Naive thymus-derived CD4-positive, alpha-beta T cell (primary cell): Measurements from ENCODE around the gene CWC15. TPM values are rescaled to one million over a fixed set of nuclear protein-coding genes. Genes with fewer than 3 reads are reported as not detected.
A peak's percentile ranks its signal among the peaks of the same experiment; 100 is the strongest.

Source experiments
- ATAC-seq: fragments of 150-1000 bp; cut with Tn5 transposase; 2 replicates; pipeline ENCODE4 v1.10.0; 2021; ENCODE audit warnings: mild to moderate bottlenecking, moderate library complexity
- CTCF ChIA-PET: fragments of 350-600 bp; sonication (Branson Sonifier 250); formaldehyde crosslinking; loops from one replicate; lab custom pipeline; 2021; ENCODE audit warnings: antibody characterized with exemption; lab: Charles Lee
- POLR2A ChIA-PET: fragments of 350-600 bp; sonication (Branson Sonifier 250); formaldehyde crosslinking; loops from one replicate; lab custom pipeline; 2021; ENCODE audit warnings: antibody characterized with exemption, inconsistent platforms; lab: Charles Lee
- DNase-seq, 9 donors: peaks; one replicate each; pipeline versions ENCODE4 v3.0.0 to v3.0.0-alpha.2; 2020 to 2022; ENCODE audit warnings: mixed read lengths in 1 of 9
- H3K27ac ChIP-seq: one replicate; pipeline ENCODE4 v1.7.0; 2013; ENCODE audit warnings: mild to moderate bottlenecking, low read depth, low read length, moderate library complexity
- H3K27me3 ChIP-seq, 2 donors: one replicate each; pipeline ENCODE4 v1.7.0; 2013; ENCODE audit warnings: low read length in 2 of 2, mild to moderate bottlenecking in 2 of 2, moderate library complexity in 2 of 2; ENCODE audit not compliant: control insufficient read depth in 2 of 2, insufficient read depth in 2 of 2
- H3K36me3 ChIP-seq, 3 experiments: 1 replicate in 2 of 3; 2 replicates in 1 of 3; pipeline ENCODE4 v1.7.0; 2013; ENCODE audit warnings: low read length in 3 of 3, mild to moderate bottlenecking in 3 of 3, moderate library complexity in 1 of 3; ENCODE audit not compliant: insufficient read depth in 3 of 3, control insufficient read depth in 2 of 3
- H3K4me1 ChIP-seq, 2 donors: one replicate each; pipeline ENCODE4 v1.7.0; 2013; ENCODE audit warnings: low read length in 2 of 2, mild to moderate bottlenecking in 2 of 2, moderate library complexity in 1 of 2; ENCODE audit not compliant: control insufficient read depth in 2 of 2, insufficient read depth in 2 of 2
- H3K4me3 ChIP-seq: 2 replicates; pipeline ENCODE4 v1.7.0; 2013; ENCODE audit warnings: mild to moderate bottlenecking, low read length
- H3K9me3 ChIP-seq, 3 experiments: 1 replicate in 2 of 3; 2 replicates in 1 of 3; pipeline ENCODE4 v1.7.0; 2013; ENCODE audit warnings: low read length in 3 of 3; ENCODE audit not compliant: control insufficient read depth in 2 of 3
- H3K27ac Mint-ChIP-seq, 9 donors: one replicate each; pipeline ENCODE4 v1.8.0; 2020 to 2022; ENCODE audit warnings: mixed read lengths in 9 of 9, mild to moderate bottlenecking in 8 of 9, moderate library complexity in 5 of 9, inconsistent platforms in 2 of 9
- H3K27me3 Mint-ChIP-seq, 5 donors: one replicate each; pipeline ENCODE4 v1.8.0; 2021 to 2022; ENCODE audit warnings: mixed read lengths in 5 of 5, mild to moderate bottlenecking in 1 of 5
- H3K36me3 Mint-ChIP-seq, 5 donors: one replicate each; pipeline ENCODE4 v1.8.0; 2020 to 2022; ENCODE audit warnings: mixed read lengths in 5 of 5, mild to moderate bottlenecking in 3 of 5, inconsistent platforms in 1 of 5
- H3K4me1 Mint-ChIP-seq, 7 donors: one replicate each; pipeline ENCODE4 v1.8.0; 2020 to 2022; ENCODE audit warnings: mixed read lengths in 7 of 7, mild to moderate bottlenecking in 3 of 7, inconsistent platforms in 1 of 7
- H3K4me3 Mint-ChIP-seq, 10 donors: one replicate each; pipeline ENCODE4 v1.8.0; 2020 to 2022; ENCODE audit warnings: mild to moderate bottlenecking in 10 of 10, mixed read lengths in 10 of 10, moderate library complexity in 6 of 10, inconsistent platforms in 2 of 10
- H3K9me3 Mint-ChIP-seq, 11 donors: one replicate each; pipeline ENCODE4 v1.8.0; 2020 to 2022; ENCODE audit warnings: mixed read lengths in 11 of 11, mild to moderate bottlenecking in 4 of 11, inconsistent platforms in 1 of 11, moderate library complexity in 1 of 11
- intact Hi-C, 2 donors: fragments of 100-400 bp; cut with micrococcal nuclease; formaldehyde crosslinking; loops; one replicate each; pipeline ENCODE4 v1.15.1; 2023
- polyA plus RNA-seq, 2 donors: library from polyadenylated mRNA; unstranded; fragments of 300-500 nt; fragmentation: Illumina TruSeq; gene quantifications; one replicate each; pipeline ENCODE4 v1.2.3, GENCODE V29; 2021
- total RNA-seq, 6 experiments: library from RNA in 5 of 6; stranded (reverse) in 5 of 6; gene quantifications; 1 replicate in 5 of 6; 2 replicates in 1 of 6; pipeline ENCODE4 v1.2.3 and lab custom pipeline; 2021 to 2026

The CWC15 gene
- total and polyA plus RNA-seq, 7 experiments from 2014 or later: 47.8 to 94.7 (median 66.8) TPM

DNA sequence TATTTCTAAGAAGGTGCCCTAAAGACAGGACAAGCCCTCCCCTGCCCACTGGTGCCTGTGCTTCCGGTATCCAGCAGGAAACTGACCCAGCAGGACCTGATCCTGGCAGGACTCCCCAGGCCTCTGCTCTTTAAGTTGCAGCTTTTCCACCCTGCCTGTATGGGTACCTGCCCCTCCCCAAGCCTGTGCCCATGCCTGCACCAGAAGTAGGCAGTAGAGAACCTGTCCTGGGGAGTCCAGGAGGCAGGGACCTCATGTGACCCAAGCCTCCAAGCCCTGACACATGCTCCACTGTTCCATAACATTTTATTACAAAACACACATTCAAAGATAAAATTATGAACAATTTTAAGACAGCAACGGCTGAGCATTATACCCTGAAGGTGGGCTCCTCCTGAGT lies 14.2 kb downstream of the CWC15 start:
- POLR2A ChIA-PET: no interaction called here
- no peak overlapping the region for H3K27ac Mint-ChIP-seq
- H3K4me1 Mint-ChIP-seq: peaks cover 0 to 10% (median 8%) of the 10 kb centered on the region in 7 donors
- no peaks in the 10 kb centered on the region for H3K9me3 ChIP-seq
- no peaks in the 10 kb centered on the region for H3K4me1 ChIP-seq
- peaks cover 0 to 5% (median 0%) of the 10 kb centered on the region in 11 donors for H3K9me3 Mint-ChIP-seq
- peaks cover 0 to 51% (median 18%) of the 10 kb centered on the region in 3 experiments for H3K36me3 ChIP-seq
- peaks cover 0 to 2% (median 0%) of the 10 kb centered on the region in 5 donors for H3K27me3 Mint-ChIP-seq
- H3K36me3 Mint-ChIP-seq: peaks cover 8 to 35% (median 20%) of the 10 kb centered on the region in 5 donors
- ATAC-seq: no peak
- CTCF ChIA-PET: no interaction called here
- no peaks in the 10 kb centered on the region for H3K27me3 ChIP-seq
- intact Hi-C loops: no loop called here
- no peak overlapping the region for H3K27ac ChIP-seq
- no peak for DNase-seq
- no peak overlapping the region for H3K4me3 ChIP-seq
- H3K4me3 Mint-ChIP-seq: no peak overlapping the region

DNA sequence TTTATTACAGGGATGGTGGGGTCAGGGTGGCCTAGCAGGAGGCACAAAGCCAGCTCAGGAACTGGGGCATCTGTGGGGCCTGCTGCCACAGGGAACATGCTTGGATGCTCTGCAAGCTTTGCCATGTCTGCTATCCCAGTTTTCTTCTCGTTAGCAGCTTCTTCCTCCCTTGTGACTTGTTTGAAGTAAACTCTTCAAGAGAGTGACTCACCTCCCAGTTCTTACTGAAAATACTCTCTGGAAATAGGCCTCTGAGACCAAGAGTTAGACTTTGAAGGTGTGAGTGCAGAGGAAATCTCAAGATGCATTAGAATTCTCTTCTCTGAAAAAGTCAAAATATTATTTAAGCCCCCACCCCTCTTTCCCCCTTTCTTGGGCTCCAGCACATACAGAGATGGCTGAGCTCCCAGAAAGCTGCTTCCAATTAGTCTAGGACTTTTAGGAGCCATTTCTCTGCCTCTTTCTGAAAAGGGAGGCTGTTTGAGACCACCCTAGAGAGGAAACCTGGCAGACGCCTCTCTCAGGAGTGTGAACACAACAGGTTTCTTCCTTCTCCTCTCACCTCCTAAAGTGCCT lies 15.1 kb downstream of the CWC15 start:
- Histone ChIP-seq H3K4me1 (no peaks in the 10 kb centered on the region), H3K27me3 (no peaks in the 10 kb centered on the region), H3K4me3 (no peak overlapping the region), H3K9me3 (no peaks in the 10 kb centered on the region), H3K36me3 (peaks cover 0 to 42% (median 11%) of the 10 kb centered on the region in 3 experiments), H3K27ac (no peak overlapping the region)
- Mint-ChIP-seq H3K4me3 (no peak overlapping the region), H3K9me3 (peaks cover 0 to 5% (median 0%) of the 10 kb centered on the region in 11 donors), H3K27me3 (peaks cover 0 to 7% (median 0%) of the 10 kb centered on the region in 5 donors), H3K36me3 (peaks cover 4 to 25% (median 15%) of the 10 kb centered on the region in 5 donors), H3K4me1 (peaks cover 0 to 10% (median 8%) of the 10 kb centered on the region in 7 donors), H3K27ac (peak overlapping the region in 1 of 9 donors; percentile 52)
- ChIA-PET CTCF (no interaction called here), POLR2A (interaction anchor here (0.6 kb wide), 1 partner anchor 846 kb away, joined by 3 read pairs; no protein-coding TSS in a partner anchor)
- ATAC-seq (no peak), DNase-seq (no peak)
- intact Hi-C loops: no loop called here

DNA sequence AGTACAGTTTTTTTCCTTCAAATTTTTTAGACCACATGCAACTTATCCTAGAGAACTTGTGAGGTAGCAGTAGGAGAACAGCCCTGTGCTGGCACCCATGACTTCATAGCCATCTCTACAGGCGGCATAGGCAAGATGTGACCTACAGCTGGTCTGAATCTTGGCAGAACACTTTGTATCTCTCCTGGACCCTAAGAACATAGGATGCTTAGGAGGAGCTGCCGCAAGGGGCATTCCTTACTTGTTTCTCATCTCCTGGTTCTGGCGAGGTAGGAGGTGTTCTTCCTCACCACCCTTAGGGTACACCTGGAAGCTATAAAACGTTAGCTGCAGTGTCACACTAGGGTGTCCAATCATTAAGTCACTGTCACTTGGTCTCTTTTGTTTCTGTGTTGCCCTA lies 16.4 kb downstream of the CWC15 start:
- Mint-ChIP-seq H3K4me1 (peaks cover 0 to 10% (median 8%) of the 10 kb centered on the region in 7 donors), H3K27me3 (peaks cover 0 to 11% (median 0%) of the 10 kb centered on the region in 5 donors), H3K36me3 (peaks cover 0 to 17% (median 15%) of the 10 kb centered on the region in 5 donors), H3K27ac (peak overlapping the region in 1 of 9 donors; percentile 12), H3K9me3 (peaks cover 0 to 5% (median 0%) of the 10 kb centered on the region in 11 donors), H3K4me3 (no peak overlapping the region)
- DNase-seq (no peak), ATAC-seq (no peak)
- Histone ChIP-seq H3K27ac (no peak overlapping the region), H3K4me1 (no peaks in the 10 kb centered on the region), H3K27me3 (no peaks in the 10 kb centered on the region), H3K9me3 (no peaks in the 10 kb centered on the region), H3K36me3 (peaks cover 0 to 29% (median under 1%) of the 10 kb centered on the region in 3 experiments), H3K4me3 (no peak overlapping the region)
- ChIA-PET CTCF (no interaction called here), POLR2A (interaction anchor here (1.1 kb wide), 1 partner anchor 22 kb away, joined by 3 read pairs; no protein-coding TSS in a partner anchor)
- intact Hi-C loops: no loop called here

DNA sequence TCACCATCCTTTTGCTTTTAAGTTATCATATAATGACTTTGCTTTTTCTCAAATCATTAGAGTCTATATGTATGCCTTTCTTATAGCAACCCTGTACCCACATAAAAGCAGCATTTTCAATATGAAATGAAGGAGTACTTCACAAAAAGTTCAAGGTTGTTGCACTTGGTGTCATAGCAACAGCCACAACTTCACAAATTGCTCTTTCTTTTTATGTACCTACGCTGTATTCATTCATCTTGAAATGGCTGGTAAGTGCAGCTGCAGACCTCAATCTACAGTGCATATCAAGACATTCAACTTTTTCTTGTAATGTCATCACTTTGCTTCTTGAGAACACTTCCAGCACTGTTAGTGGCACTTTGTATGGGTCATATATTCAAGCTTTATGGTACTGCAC lies 18.6 kb downstream of the CWC15 start:
- intact Hi-C loops: no loop called here
- DNase-seq: peak in 6 of 9 donors; percentile 13 to 55 (median 26)
- no peaks in the 10 kb centered on the region for H3K4me1 ChIP-seq
- H3K36me3 Mint-ChIP-seq: peaks cover 0 to 13% (median 6%) of the 10 kb centered on the region in 5 donors
- no peak overlapping the region for H3K4me3 Mint-ChIP-seq
- ChIA-PET CTCF (no interaction called here), POLR2A (no interaction called here)
- peaks cover 0 to 5% (median 0%) of the 10 kb centered on the region in 11 donors for H3K9me3 Mint-ChIP-seq
- no peaks in the 10 kb centered on the region for H3K9me3 ChIP-seq
- no peaks in the 10 kb centered on the region for H3K27me3 ChIP-seq
- H3K4me1 Mint-ChIP-seq: peaks cover 0 to 10% (median 8%) of the 10 kb centered on the region in 7 donors
- no peak overlapping the region for H3K4me3 ChIP-seq
- peaks cover 0 to 11% (median 0%) of the 10 kb centered on the region in 5 donors for H3K27me3 Mint-ChIP-seq
- peak; percentile 61 for ATAC-seq
- H3K27ac ChIP-seq: no peak overlapping the region
- peak overlapping the region in 2 of 9 donors; percentile 29 to 37 for H3K27ac Mint-ChIP-seq
- peaks cover 0 to 11% (median 0%) of the 10 kb centered on the region in 3 experiments for H3K36me3 ChIP-seq

DNA sequence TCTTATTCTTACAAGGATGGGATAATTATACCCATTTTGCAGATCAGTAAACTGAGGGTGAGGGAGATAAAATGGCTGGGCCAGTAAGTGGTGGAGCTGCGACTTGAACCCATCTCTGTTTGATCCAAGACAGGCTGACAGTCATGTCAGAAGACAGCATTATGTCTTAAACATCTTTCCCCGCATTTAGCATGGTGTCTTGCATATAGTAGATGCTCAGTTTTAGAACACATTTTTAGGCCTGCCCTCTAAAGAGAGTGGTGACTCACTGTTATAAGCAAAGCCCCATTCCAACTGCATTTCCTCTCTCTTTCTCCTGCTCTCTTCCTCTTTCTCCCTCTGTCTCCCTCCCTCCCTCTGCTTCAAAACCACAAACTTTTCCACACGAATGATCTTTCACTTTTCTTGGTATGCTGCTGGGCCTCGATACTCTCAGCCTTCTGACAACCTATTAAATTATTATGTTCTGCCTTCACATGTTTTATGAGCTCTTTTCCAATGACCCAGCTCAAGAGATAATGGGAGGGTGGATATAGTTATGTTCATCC lies 25.2 kb downstream of the CWC15 start:
- peaks cover 0 to 7% (median 0%) of the 10 kb centered on the region in 5 donors for H3K36me3 Mint-ChIP-seq
- peaks cover 0 to 7% (median 0%) of the 10 kb centered on the region in 11 donors for H3K9me3 Mint-ChIP-seq
- ChIA-PET POLR2A (interaction anchor here (0.7 kb wide), 1 partner anchor 413 kb away, joined by 3 read pairs; no protein-coding TSS in a partner anchor), CTCF (no interaction called here)
- no peaks in the 10 kb centered on the region for H3K36me3 ChIP-seq
- no peak overlapping the region for H3K27ac ChIP-seq
- ATAC-seq (no peak), DNase-seq (no peak)
- H3K27ac Mint-ChIP-seq: no peak overlapping the region
- H3K4me3 Mint-ChIP-seq: no peak overlapping the region
- no peak overlapping the region for H3K4me3 ChIP-seq
- H3K27me3 ChIP-seq: no peaks in the 10 kb centered on the region
- H3K4me1 ChIP-seq: no peaks in the 10 kb centered on the region
- H3K9me3 ChIP-seq: no peaks in the 10 kb centered on the region
- H3K4me1 Mint-ChIP-seq: peaks cover 0 to 10% (median 5%) of the 10 kb centered on the region in 7 donors
- intact Hi-C loops: no loop called here
- peaks cover 0 to 7% (median 4%) of the 10 kb centered on the region in 5 donors for H3K27me3 Mint-ChIP-seq

DNA sequence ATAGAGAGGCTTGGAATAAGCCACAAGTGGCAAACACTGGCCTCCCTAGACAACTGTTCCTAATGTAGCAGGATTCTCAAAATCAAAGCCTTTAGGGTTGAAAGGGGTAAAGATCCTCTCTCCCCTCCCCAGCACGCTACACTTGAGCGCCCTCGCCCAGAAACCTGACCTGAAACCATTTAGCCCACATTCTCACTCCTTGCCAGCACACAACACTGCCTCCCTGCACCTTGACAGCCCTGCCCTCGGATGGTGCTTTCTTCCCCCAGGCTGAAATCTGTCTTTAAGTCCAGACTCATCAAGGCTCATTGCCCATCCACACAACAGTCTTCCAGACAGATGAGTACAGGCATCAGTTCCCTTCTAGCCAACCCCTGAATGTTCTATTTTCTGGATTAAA lies 26.5 kb downstream of the CWC15 start:
- no peaks in the 10 kb centered on the region for H3K9me3 ChIP-seq
- no peak overlapping the region for H3K4me3 Mint-ChIP-seq
- intact Hi-C loops: no loop called here
- peaks cover 0 to 5% (median 4%) of the 10 kb centered on the region in 5 donors for H3K27me3 Mint-ChIP-seq
- no peaks in the 10 kb centered on the region for H3K36me3 ChIP-seq
- DNase-seq (no peak), ATAC-seq (no peak)
- no peak overlapping the region for H3K4me3 ChIP-seq
- peaks cover 0 to 10% (median 5%) of the 10 kb centered on the region in 7 donors for H3K4me1 Mint-ChIP-seq
- H3K27ac Mint-ChIP-seq: no peak overlapping the region
- H3K36me3 Mint-ChIP-seq: peaks cover 0 to 7% (median 0%) of the 10 kb centered on the region in 5 donors
- H3K9me3 Mint-ChIP-seq: peaks cover 0 to 7% (median 0%) of the 10 kb centered on the region in 11 donors
- H3K27ac ChIP-seq: no peak overlapping the region
- POLR2A ChIA-PET: no interaction called here
- no peaks in the 10 kb centered on the region for H3K4me1 ChIP-seq
- no peaks in the 10 kb centered on the region for H3K27me3 ChIP-seq
- CTCF ChIA-PET: no interaction called here
